ENCODE measurements around the gene FAM118B.
"Not testable (repeated sequence)": the region's sequence is repeated elsewhere in the genome, so short reads cannot be mapped to it uniquely, and the experiment has no call there.

Gene FAM118B

GRCh38 chr11:126254819-126255218 lies 43.2 kb downstream of the FAM118B start:
- Histone ChIP-seq H2AFZ (no peak overlapping the region), H3K4me1 (no peaks in the 10 kb centered on the region), H3K27ac (no peak overlapping the region), H3K36me3 (ENCODE audit: control insufficient read depth, insufficient read depth, low read length) (no peaks in the 10 kb centered on the region), H3K79me2 (no peaks in the 10 kb centered on the region), H3K9me3 (ENCODE audit: control insufficient read depth, low read length) (no peaks in the 10 kb centered on the region), H3K9ac (no peak overlapping the region), H3K4me2 (ENCODE audit: low read length) (no peak overlapping the region), H3K4me3 (ENCODE audit: low read depth, low read length) (no peak overlapping the region), H3K27me3 (ENCODE audit: control insufficient read depth, insufficient read depth, low read length) (no peaks in the 10 kb centered on the region)
- TF ChIP-seq CTCF (IDR thresholded peaks at IDR 0.05) = no peak

GRCh38 chr11:126255507-126255906 lies 43.9 kb downstream of the FAM118B start:
- H3K4me1 ChIP-seq; H3K9me3 ChIP-seq (ENCODE audit: control insufficient read depth, low read length); H2AFZ ChIP-seq; H3K9ac ChIP-seq; H3K27ac ChIP-seq; H3K79me2 ChIP-seq; H3K36me3 ChIP-seq (ENCODE audit: control insufficient read depth, insufficient read depth, low read length); H3K4me3 ChIP-seq (ENCODE audit: low read depth, low read length); H3K4me2 ChIP-seq (ENCODE audit: low read length); H3K27me3 ChIP-seq (ENCODE audit: control insufficient read depth, insufficient read depth, low read length): not testable (repeated sequence)

- H3K79me2 ChIP-seq = no peaks in the 10 kb centered on the region
- H3K27ac ChIP-seq = no peak overlapping the region
- no peaks in the 10 kb centered on the region for H3K27me3 ChIP-seq (ENCODE audit: control insufficient read depth, insufficient read depth, low read length)
- H3K4me2 ChIP-seq (ENCODE audit: low read length) = no peak overlapping the region
- H3K9me3 ChIP-seq (ENCODE audit: control insufficient read depth, low read length) = no peaks in the 10 kb centered on the region
- no peak for TF ChIP-seq CTCF (IDR thresholded peaks at IDR 0.05)
- no peaks in the 10 kb centered on the region for H3K36me3 ChIP-seq (ENCODE audit: control insufficient read depth, insufficient read depth, low read length)
- no peak overlapping the region for H2AFZ ChIP-seq
- H3K4me1 ChIP-seq = no peaks in the 10 kb centered on the region
- H3K4me3 ChIP-seq (ENCODE audit: low read depth, low read length) = no peak overlapping the region
- H3K9ac ChIP-seq = no peak overlapping the region
These were observed 44.6 kb downstream of the FAM118B start for GRCh38 chr11:126256216-126256615.

DNA sequence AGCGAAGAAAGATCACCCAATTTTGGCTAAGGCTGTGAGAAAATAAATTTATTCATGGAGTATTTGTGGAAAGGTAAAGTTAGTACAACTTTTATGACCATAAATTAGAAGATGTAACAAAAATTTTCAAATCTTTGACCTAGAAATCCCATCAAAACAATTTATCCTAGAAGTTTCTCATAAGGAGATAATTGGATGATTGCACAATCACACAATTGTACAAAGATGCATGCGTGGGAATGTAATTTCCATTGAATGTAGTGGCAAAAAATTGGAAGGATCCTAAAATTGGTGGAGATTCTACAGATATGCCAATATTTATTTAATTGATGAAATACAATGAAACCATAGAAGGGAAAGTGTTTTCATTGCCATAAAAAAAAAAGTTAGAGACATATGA lies 45.6 kb downstream of the FAM118B start:
- Histone ChIP-seq H3K4me1 (no peaks in the 10 kb centered on the region), H3K36me3 (ENCODE audit: control insufficient read depth, insufficient read depth, low read length) (no peaks in the 10 kb centered on the region), H3K79me2 (no peaks in the 10 kb centered on the region), H3K27ac (no peak overlapping the region), H3K9ac (no peak overlapping the region), H3K9me3 (ENCODE audit: control insufficient read depth, low read length) (no peaks in the 10 kb centered on the region), H2AFZ (no peak overlapping the region), H3K27me3 (ENCODE audit: control insufficient read depth, insufficient read depth, low read length) (no peaks in the 10 kb centered on the region), H3K4me3 (ENCODE audit: low read depth, low read length) (no peak overlapping the region), H3K4me2 (ENCODE audit: low read length) (no peak overlapping the region)
- TF ChIP-seq CTCF (IDR thresholded peaks at IDR 0.05) = no peak

- no peaks in the 10 kb centered on the region for H3K9me3 ChIP-seq (ENCODE audit: control insufficient read depth, low read length)
- H3K4me3 ChIP-seq (ENCODE audit: low read depth, low read length) = no peak overlapping the region
- H3K79me2 ChIP-seq = no peaks in the 10 kb centered on the region
- H3K4me2 ChIP-seq (ENCODE audit: low read length) = no peak overlapping the region
- no peaks in the 10 kb centered on the region for H3K27me3 ChIP-seq (ENCODE audit: control insufficient read depth, insufficient read depth, low read length)
- H3K36me3 ChIP-seq (ENCODE audit: control insufficient read depth, insufficient read depth, low read length) = no peaks in the 10 kb centered on the region
- no peaks in the 10 kb centered on the region for H3K4me1 ChIP-seq
- no peak overlapping the region for H2AFZ ChIP-seq
- no peak for TF ChIP-seq CTCF (IDR thresholded peaks at IDR 0.05)
- no peak overlapping the region for H3K27ac ChIP-seq
- no peak overlapping the region for H3K9ac ChIP-seq
These were observed 46.2 kb downstream of the FAM118B start for GRCh38 chr11:126257764-126258163.

All from parathyroid adenoma (tissue), 2 donors.